AG09319 (cell line): ENCODE data around the gene SYT17.

ENCODE experiments used
- DNase-seq: peaks from one replicate; pipeline ENCODE4 v3.0.0-alpha.2; 2010; ENCODE audit warnings: low read depth; ENCODE audit errors: extremely low read depth
- TF ChIP-seq, protein P1 (sequence below): IDR thresholded peaks from 2 replicates; pipeline ENCODE4 v1.5.1; 2011; ENCODE audit warnings: low read depth, mild to moderate bottlenecking, inconsistent platforms, low read length, moderate library complexity

Gene SYT17

DNA sequence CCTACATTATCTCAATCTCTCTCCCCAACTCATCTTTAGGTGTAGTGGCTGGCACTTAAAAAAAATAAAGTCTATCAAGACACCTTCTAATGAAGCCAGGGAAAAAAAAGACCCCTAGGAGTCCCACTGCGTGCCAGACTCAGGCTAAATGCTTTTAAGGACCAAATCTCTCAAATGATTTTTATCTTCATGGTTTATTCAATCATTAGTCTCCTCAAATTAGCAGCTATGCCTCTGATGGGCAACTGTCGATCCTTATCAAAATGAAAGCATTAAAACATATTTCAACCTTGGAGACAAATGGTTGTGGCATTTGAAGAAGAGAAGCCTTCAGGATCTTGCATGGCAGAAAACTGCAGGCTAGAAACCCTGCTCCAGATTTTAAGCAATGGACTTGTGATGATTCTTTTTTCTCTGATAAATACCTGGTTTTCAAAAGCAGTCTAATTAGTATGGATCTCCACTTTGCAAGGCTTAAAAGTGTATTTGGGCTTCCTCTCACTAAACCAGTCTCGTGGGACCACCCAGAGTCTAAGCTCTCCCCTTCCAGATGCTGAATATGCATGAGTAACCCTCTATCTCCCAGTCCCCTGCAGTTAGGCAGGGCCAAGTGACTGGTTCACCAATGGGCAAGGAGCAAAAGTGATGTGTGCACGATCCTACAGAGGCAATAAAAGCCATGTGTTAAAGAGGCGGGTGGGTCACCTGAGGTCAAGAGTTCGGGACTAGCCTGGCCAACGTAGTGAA is 39.4 kb upstream of the SYT17 start:
- TF ChIP-seq, protein P1, sequence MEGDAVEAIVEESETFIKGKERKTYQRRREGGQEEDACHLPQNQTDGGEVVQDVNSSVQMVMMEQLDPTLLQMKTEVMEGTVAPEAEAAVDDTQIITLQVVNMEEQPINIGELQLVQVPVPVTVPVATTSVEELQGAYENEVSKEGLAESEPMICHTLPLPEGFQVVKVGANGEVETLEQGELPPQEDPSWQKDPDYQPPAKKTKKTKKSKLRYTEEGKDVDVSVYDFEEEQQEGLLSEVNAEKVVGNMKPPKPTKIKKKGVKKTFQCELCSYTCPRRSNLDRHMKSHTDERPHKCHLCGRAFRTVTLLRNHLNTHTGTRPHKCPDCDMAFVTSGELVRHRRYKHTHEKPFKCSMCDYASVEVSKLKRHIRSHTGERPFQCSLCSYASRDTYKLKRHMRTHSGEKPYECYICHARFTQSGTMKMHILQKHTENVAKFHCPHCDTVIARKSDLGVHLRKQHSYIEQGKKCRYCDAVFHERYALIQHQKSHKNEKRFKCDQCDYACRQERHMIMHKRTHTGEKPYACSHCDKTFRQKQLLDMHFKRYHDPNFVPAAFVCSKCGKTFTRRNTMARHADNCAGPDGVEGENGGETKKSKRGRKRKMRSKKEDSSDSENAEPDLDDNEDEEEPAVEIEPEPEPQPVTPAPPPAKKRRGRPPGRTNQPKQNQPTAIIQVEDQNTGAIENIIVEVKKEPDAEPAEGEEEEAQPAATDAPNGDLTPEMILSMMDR = no peak
- no peak for DNase-seq

GRCh38 chr16:19130385-19130784 is 37.7 kb upstream of the SYT17 start:
- DNase-seq = no peak
- TF ChIP-seq, protein P1 = no peak

DNA sequence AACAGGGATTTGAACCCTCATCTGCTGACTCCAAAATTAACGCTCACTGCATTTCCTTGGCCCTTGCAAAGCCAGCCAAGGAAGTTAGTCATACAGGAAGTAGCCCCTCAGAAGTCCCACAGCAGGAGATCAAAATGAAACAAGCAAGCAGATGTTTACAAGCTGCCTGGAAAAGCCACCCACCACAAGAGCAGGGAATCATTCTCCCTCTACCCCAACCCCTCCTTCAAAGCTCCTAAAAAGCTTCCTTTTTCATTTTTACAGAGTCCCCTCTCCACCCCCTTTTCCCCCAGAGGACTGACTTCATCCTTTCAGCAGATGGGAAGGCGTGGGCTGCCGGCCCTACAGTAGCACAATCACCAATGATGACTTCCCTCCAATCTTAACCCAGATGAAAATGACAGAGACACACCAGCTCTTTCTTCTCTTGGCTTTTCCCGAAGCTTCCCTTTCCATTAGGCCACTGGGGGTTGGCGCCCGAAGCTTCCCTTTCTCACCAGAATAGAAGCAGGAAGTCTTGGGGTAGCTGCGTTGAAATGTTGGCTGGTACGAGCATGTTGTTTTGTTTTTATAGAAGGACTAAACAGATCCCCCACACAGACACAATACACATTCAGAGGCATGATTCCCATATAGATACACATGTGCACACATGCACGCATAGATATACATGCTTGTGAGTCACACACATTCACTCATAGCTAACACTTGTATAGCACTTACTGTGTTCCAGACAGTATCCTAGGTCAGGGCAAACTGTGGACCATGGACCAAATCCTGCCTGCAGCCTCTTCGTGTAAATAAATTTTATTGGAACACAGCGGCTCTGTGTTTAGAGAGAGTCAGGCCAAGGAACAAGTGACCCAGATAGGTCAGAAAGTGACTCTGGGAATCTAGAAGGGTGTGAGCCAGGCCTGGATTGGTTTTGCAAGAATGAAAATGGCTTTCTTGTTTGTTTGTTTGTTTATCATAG is 36.9 kb upstream of the SYT17 start:
- DNase-seq = no peak
- TF ChIP-seq, protein P1 = no peak

DNA sequence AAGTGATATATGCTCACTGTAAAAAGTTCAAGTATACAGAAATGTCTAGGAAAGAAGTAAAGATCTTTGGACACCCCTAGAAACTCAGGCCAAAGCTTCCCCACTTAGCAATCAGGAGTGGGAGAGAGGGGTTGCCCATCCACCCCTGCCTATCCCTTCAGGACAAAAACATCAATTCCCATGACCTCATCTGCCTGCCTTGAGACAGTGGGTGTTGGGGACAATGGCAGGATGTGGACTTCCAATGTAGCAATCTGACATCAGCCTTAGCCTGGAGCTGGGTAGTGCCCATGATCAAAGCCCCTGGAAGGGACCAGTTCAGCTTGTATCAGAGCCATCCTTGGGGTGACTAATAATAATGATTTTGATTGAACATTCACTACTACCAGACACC is 36.2 kb upstream of the SYT17 start:
- no peak for DNase-seq
- TF ChIP-seq, protein P1 = no peak

- DNase-seq = no peak
- TF ChIP-seq, protein P1 = no peak
Measured at GRCh38 chr16:19132255-19132654, 35.8 kb upstream of the SYT17 start.

DNA sequence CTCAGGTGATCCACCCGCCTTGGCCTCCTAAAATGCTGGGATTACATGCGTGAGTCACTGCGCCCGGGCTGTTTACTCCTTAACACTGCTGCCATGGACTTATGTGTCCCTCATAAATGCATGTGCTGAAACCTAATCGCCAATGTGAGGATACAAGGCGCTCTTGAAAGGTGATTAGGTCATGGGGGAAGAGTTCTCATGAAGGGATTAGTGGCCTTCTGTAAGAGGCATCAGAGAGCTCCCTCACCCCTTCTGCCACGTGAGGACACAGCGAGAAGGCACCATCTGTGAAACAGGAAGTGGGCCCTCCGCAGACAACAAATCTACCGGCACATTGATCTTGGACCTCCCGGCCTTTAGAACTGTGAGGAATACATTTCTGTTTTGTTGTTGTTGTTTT is 35.1 kb upstream of the SYT17 start:
- no peak for DNase-seq
- TF ChIP-seq, protein P1 = no peak

DNA sequence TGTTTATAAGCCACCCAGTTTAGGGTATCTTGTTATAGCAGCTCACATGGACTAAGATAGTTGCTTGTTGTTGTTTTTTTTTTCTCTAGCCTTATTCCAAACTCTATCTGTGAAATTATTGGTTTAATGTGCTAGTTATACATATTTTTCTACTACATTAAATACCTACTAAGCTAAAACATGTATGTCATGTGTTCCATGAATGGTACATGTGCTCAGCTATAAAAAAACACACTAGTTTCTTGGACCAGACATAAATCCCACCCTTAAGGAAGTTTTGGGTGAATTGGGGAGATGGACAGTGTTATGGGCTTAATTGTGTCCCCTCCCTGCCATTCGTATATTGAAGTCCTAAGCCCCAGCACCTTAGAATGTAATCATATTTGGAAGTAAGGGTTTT is 34.4 kb upstream of the SYT17 start:
- TF ChIP-seq, protein P1 = no peak
- no peak for DNase-seq
